GM18867 (cell line): ENCODE measurements around the gene INPP5A.
"Not testable (repeated sequence)": the region's sequence is repeated elsewhere in the genome, so short reads cannot be mapped to it uniquely, and the experiment has no call there.

Experiments used
- ATAC-seq: cut with Tn5 transposase; IDR thresholded peaks from one replicate; pipeline ENCODE4 v1.9.1; 2021; ENCODE audit warnings: mild to moderate bottlenecking, moderate library complexity; ENCODE audit not compliant: unreplicated experiment

INPP5A gene

GRCh38 chr10:132790470-132790869 lies 252.9 kb downstream of the INPP5A start:
- no peak for ATAC-seq

- ATAC-seq, result no peak
Measured at GRCh38 chr10:132790934-132791829, 253.6 kb downstream of the INPP5A start.

- not testable (repeated sequence) for ATAC-seq
Measured at GRCh38 chr10:132792099-132792498, 254.5 kb downstream of the INPP5A start.

GRCh38 chr10:132792796-132793195 lies 255.2 kb downstream of the INPP5A start:
- no peak for ATAC-seq

GRCh38 chr10:132793213-132793612 lies 255.6 kb downstream of the INPP5A start:
- ATAC-seq, result no peak

GRCh38 chr10:132793871-132794849 lies 256.6 kb downstream of the INPP5A start:
- no peak for ATAC-seq

- no peak for ATAC-seq
Measured at GRCh38 chr10:132796846-132797245, 259.3 kb downstream of the INPP5A start.

- not testable (repeated sequence) for ATAC-seq
Measured at GRCh38 chr10:132797986-132798385, 260.4 kb downstream of the INPP5A start.

GRCh38 chr10:132798403-132798802 lies 260.8 kb downstream of the INPP5A start:
- ATAC-seq, result no peak

- ATAC-seq, result no peak
Measured at GRCh38 chr10:132798876-132799275, 261.3 kb downstream of the INPP5A start.

- ATAC-seq, result no peak
Measured at GRCh38 chr10:132799865-132800264, 262.3 kb downstream of the INPP5A start.

GRCh38 chr10:132802048-132802447 lies 264.5 kb downstream of the INPP5A start:
- no peak for ATAC-seq

GRCh38 chr10:132802694-132803320 lies 265.2 kb downstream of the INPP5A start:
- ATAC-seq, result no peak

GRCh38 chr10:132803416-132804210 lies 266.0 kb downstream of the INPP5A start:
- no peak for ATAC-seq

- ATAC-seq, result no peak
Measured at GRCh38 chr10:132804287-132804686, 266.7 kb downstream of the INPP5A start.

- ATAC-seq, result no peak
Measured at GRCh38 chr10:132804785-132805426, 267.3 kb downstream of the INPP5A start.

- ATAC-seq, result no peak
Measured at GRCh38 chr10:132805599-132805998, 268.0 kb downstream of the INPP5A start.

GRCh38 chr10:132806110-132806509 lies 268.5 kb downstream of the INPP5A start:
- no peak for ATAC-seq

GRCh38 chr10:132806561-132807003 lies 269.0 kb downstream of the INPP5A start:
- no peak for ATAC-seq

GRCh38 chr10:132807621-132808049 lies 270.0 kb downstream of the INPP5A start:
- no peak for ATAC-seq
